Spleen (tissue), 7 donors: ENCODE data around the gene HSPA12A.

Experiments
- CTCF ChIP-seq, 11 experiments: fragments of 200-600 bp in 7 of 11; fragments of 450-650 bp in 4 of 11; sonication (generic) in 4 of 11; IDR thresholded peaks in 8 of 11; conservative IDR thresholded peaks in 3 of 11; 1 replicate in 7 of 11; 2 replicates in 4 of 11; pipeline versions ENCODE4 v1.4.0 to v1.8.0; 2016 to 2021; ENCODE audit warnings: antibody characterized with exemption in 11 of 11, inconsistent platforms in 4 of 11, mild to moderate bottlenecking in 1 of 11
- POLR2A ChIP-seq, 3 donors: fragments of 450-650 bp; IDR thresholded peaks; one replicate each; pipeline ENCODE4 v1.5.1; 2017; ENCODE audit warnings: antibody characterized with exemption in 3 of 3, mild to moderate bottlenecking in 1 of 3
- POLR2AphosphoS5 ChIP-seq, 3 donors: sonication (generic); formaldehyde crosslinking; IDR thresholded peaks; one replicate each; pipeline ENCODE4 v1.5.1; 2017; ENCODE audit warnings: antibody characterized with exemption in 3 of 3
- donor health status: DM: no; HTN: no; CAD: no; lungs with moderate emphysema.
- donor health status: DM: no; HTN: no; CAD: no.
- donor health status: DM: no; HTN: no; CAD: no.

GRCh38 chr10:116660860-116661259 lies 81.5 kb downstream of the HSPA12A start:
- TF ChIP-seq CTCF (IDR thresholded peaks at IDR 0.05 in 8 of 11, conservative IDR thresholded peaks at IDR 0.05 in 3 of 11) (no peak), POLR2A (IDR thresholded peaks at IDR 0.05) (no peak), POLR2AphosphoS5 (IDR thresholded peaks at IDR 0.05) (no peak)
